Measurements from ENCODE around the gene MSH6. TPM values are rescaled to one million over a fixed set of nuclear protein-coding genes. Genes with fewer than 3 reads are reported as not detected.

The MSH6 gene
- total RNA-seq, 1 donor from 2014 or later = 53.8 TPM

DNA sequence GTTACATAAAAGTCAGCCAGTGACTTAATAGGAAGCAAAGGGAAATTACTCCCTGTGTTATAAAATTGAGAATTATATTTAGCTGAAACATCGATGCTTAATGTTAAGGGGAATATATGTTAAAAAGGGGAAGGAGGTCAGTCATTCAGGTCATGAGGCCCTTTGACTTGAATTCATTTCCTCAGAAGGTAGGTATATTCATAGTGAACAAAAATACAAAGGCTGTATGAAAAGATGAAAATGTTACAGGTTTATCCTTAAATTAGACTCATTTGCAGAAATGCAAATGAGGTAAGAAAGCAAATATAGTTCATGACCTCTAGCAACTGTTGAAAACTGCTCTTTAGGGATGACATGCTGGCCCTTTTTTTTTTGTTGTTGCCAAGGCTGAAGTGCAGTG is 20.8 kb downstream of the MSH6 start:
- Histone ChIP-seq H3K27me3 (ENCODE audit: insufficient read depth, low read length) (no peaks in the 10 kb centered on the region), H3K79me2 (ENCODE audit: insufficient read depth, low read length) (peaks cover 27% of the 10 kb centered on the region), H3K4me1 (ENCODE audit: insufficient read depth, low read length) (no peaks in the 10 kb centered on the region), H2AFZ (ENCODE audit: low read depth, low read length) (no peak overlapping the region), H3K36me3 (ENCODE audit: insufficient read depth, low read length) (peaks cover 78% of the 10 kb centered on the region), H3K9ac (ENCODE audit: low read length) (no peak overlapping the region), H4K20me1 (ENCODE audit: insufficient read depth, low read length) (peaks cover 28% of the 10 kb centered on the region), H3K4me3 (ENCODE audit: insufficient read depth, low read depth, low read length) (no peak overlapping the region), H3K27ac (ENCODE audit: low read depth, low read length) (no peak overlapping the region), H3K4me2 (ENCODE audit: low read length) (no peak overlapping the region), H3K9me3 (ENCODE audit: insufficient read depth, low read depth, low read length) (peaks cover 5% of the 10 kb centered on the region)
- no peak for DNase-seq (ENCODE audit: low read depth)
- no peaks in the 10 kb centered on the region for H3K27me3 Mint-ChIP-seq (ENCODE audit: low read depth, unreplicated experiment)
- TF ChIP-seq EZH2 (IDR thresholded peaks at IDR 0.05; ENCODE audit: insufficient read depth, low read length) = no peak
- TF ChIP-seq, protein P1, sequence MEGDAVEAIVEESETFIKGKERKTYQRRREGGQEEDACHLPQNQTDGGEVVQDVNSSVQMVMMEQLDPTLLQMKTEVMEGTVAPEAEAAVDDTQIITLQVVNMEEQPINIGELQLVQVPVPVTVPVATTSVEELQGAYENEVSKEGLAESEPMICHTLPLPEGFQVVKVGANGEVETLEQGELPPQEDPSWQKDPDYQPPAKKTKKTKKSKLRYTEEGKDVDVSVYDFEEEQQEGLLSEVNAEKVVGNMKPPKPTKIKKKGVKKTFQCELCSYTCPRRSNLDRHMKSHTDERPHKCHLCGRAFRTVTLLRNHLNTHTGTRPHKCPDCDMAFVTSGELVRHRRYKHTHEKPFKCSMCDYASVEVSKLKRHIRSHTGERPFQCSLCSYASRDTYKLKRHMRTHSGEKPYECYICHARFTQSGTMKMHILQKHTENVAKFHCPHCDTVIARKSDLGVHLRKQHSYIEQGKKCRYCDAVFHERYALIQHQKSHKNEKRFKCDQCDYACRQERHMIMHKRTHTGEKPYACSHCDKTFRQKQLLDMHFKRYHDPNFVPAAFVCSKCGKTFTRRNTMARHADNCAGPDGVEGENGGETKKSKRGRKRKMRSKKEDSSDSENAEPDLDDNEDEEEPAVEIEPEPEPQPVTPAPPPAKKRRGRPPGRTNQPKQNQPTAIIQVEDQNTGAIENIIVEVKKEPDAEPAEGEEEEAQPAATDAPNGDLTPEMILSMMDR (IDR thresholded peaks at IDR 0.05; ENCODE audit: insufficient read depth, low read depth, low read length) = no peak
- no peaks in the 10 kb centered on the region for H3K4me1 Mint-ChIP-seq (ENCODE audit: low read depth, unreplicated experiment)
- peaks cover 31% of the 10 kb centered on the region for H3K36me3 Mint-ChIP-seq (ENCODE audit: low read depth, unreplicated experiment)
- H3K9me3 Mint-ChIP-seq (ENCODE audit: unreplicated experiment) = no peaks in the 10 kb centered on the region
- peak overlapping the region; percentile 26 for H3K27ac Mint-ChIP-seq (ENCODE audit: unreplicated experiment)
- no peak overlapping the region for H3K4me3 Mint-ChIP-seq (ENCODE audit: unreplicated experiment)
- no peak for FAIRE-seq

DNA sequence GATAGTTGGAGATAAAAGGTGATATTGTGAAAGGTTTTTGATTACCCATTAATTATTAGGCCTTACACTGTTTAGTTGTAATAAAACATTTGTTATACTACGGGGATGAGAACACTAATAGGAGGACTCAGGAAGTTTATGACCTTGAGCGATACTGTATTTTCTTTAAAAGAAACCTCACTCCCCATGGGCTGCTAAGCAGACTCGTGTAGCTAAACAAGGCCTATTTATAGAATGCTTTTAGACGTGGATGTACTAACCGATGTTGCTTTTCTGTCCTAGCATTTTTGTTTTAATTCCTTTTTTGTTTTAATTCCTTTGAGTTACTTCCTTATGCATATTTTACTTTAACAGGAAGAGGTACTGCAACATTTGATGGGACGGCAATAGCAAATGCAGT is 22.9 kb downstream of the MSH6 start:
- peaks cover 70% of the 10 kb centered on the region for H3K36me3 ChIP-seq (ENCODE audit: insufficient read depth, low read length)
- Mint-ChIP-seq H3K9me3 (ENCODE audit: unreplicated experiment) (no peaks in the 10 kb centered on the region), H3K27ac (ENCODE audit: unreplicated experiment) (no peak overlapping the region)

DNA sequence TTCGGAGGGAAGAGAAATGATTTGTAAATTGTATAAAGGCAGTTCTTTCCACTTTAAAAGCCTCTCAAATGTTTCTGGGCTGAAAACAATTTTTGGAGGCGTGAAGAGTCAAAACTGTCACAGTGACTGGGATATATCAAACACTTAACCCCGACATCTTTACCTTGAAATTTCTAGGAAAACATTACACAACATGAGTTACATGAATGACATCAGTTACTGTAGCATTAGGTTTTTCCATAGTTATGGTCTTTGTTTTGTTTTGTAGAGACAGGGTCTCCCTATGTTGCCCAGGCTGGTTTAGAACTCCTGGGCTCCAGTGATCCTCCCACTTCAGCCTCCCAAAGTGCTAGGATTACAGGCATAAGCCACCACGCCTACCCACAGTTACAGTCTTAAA is 25.7 kb downstream of the MSH6 start:
- H3K4me2 ChIP-seq (ENCODE audit: low read length) = no peak overlapping the region
- Mint-ChIP-seq H3K27ac (ENCODE audit: unreplicated experiment) (no peak overlapping the region), H3K9me3 (ENCODE audit: unreplicated experiment) (no peaks in the 10 kb centered on the region), H3K36me3 (ENCODE audit: low read depth, unreplicated experiment) (peaks cover 9% of the 10 kb centered on the region), H3K27me3 (ENCODE audit: low read depth, unreplicated experiment) (no peaks in the 10 kb centered on the region), H3K4me3 (ENCODE audit: unreplicated experiment) (no peak overlapping the region), H3K4me1 (ENCODE audit: low read depth, unreplicated experiment) (no peaks in the 10 kb centered on the region)
- H3K27ac ChIP-seq (ENCODE audit: low read depth, low read length) = no peak overlapping the region
- H3K27me3 ChIP-seq (ENCODE audit: insufficient read depth, low read length) = no peaks in the 10 kb centered on the region
- FAIRE-seq (no peak), DNase-seq (ENCODE audit: low read depth) (no peak)
- H4K20me1 ChIP-seq (ENCODE audit: insufficient read depth, low read length) = peaks cover 5% of the 10 kb centered on the region
- no peak overlapping the region for H2AFZ ChIP-seq (ENCODE audit: low read depth, low read length)
- no peak overlapping the region for H3K4me3 ChIP-seq (ENCODE audit: insufficient read depth, low read depth, low read length)
- no peak overlapping the region for H3K9ac ChIP-seq (ENCODE audit: low read length)
- no peaks in the 10 kb centered on the region for H3K4me1 ChIP-seq (ENCODE audit: insufficient read depth, low read length)
- TF ChIP-seq EZH2 (IDR thresholded peaks at IDR 0.05; ENCODE audit: insufficient read depth, low read length) = no peak
- TF ChIP-seq, protein P1 (IDR thresholded peaks at IDR 0.05; ENCODE audit: insufficient read depth, low read depth, low read length) = no peak
- H3K9me3 ChIP-seq (ENCODE audit: insufficient read depth, low read depth, low read length) = peaks cover 1% of the 10 kb centered on the region
- H3K79me2 ChIP-seq (ENCODE audit: insufficient read depth, low read length) = no peaks in the 10 kb centered on the region
- peaks cover 54% of the 10 kb centered on the region for H3K36me3 ChIP-seq (ENCODE audit: insufficient read depth, low read length)

More for the DNA sequence above, 22.9 kb downstream of the MSH6 start:
- Histone ChIP-seq H3K79me2 (ENCODE audit: insufficient read depth, low read length) (peaks cover 20% of the 10 kb centered on the region), H2AFZ (ENCODE audit: low read depth, low read length) (no peak overlapping the region), H3K4me3 (ENCODE audit: insufficient read depth, low read depth, low read length) (no peak overlapping the region), H3K27me3 (ENCODE audit: insufficient read depth, low read length) (no peaks in the 10 kb centered on the region), H3K4me1 (ENCODE audit: insufficient read depth, low read length) (no peaks in the 10 kb centered on the region), H3K4me2 (ENCODE audit: low read length) (no peak overlapping the region), H3K9me3 (ENCODE audit: insufficient read depth, low read depth, low read length) (peaks cover 5% of the 10 kb centered on the region), H3K9ac (ENCODE audit: low read length) (no peak overlapping the region), H3K27ac (ENCODE audit: low read depth, low read length) (no peak overlapping the region), H4K20me1 (ENCODE audit: insufficient read depth, low read length) (peaks cover 17% of the 10 kb centered on the region)
- no peak for TF ChIP-seq EZH2 (IDR thresholded peaks at IDR 0.05; ENCODE audit: insufficient read depth, low read length)
- TF ChIP-seq, protein P1 (IDR thresholded peaks at IDR 0.05; ENCODE audit: insufficient read depth, low read depth, low read length) = no peak
- Mint-ChIP-seq H3K27me3 (ENCODE audit: low read depth, unreplicated experiment) (no peaks in the 10 kb centered on the region), H3K36me3 (ENCODE audit: low read depth, unreplicated experiment) (peaks cover 18% of the 10 kb centered on the region), H3K4me3 (ENCODE audit: unreplicated experiment) (no peak overlapping the region), H3K4me1 (ENCODE audit: low read depth, unreplicated experiment) (no peaks in the 10 kb centered on the region)
- FAIRE-seq (no peak), DNase-seq (ENCODE audit: low read depth) (no peak)

Measured in astrocyte (in vitro differentiated cells and primary cell).